Raji (cell line): ENCODE measurements around the gene IQCK.

Experiments
- POLR2A ChIP-seq: IDR thresholded peaks from 2 replicates; pipeline ENCODE4 v1.6.1; 2011; ENCODE audit warnings: low read depth, low read length, control low read depth; ENCODE audit not compliant: insufficient read depth

IQCK gene

DNA sequence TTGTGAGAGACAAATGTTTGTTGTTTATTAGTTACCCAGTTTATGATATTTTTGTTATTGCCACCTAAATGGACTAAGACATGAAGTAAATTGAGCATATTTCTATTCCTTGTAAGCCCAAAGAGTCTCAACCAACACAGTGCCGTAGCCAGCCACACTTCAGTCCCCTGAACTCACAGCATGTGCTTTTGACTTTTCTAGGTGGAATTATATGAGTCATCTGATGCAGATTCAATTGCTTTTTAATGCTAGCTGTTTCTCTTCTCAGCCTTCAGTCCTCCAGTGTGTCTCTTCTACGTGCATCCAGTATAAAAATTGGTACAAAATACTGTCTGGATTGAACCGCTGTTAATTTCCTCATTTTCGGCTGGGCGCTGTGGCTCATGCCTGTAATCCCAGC lies 39.0 kb downstream of the IQCK start:
- TF ChIP-seq POLR2A, result no peak

DNA sequence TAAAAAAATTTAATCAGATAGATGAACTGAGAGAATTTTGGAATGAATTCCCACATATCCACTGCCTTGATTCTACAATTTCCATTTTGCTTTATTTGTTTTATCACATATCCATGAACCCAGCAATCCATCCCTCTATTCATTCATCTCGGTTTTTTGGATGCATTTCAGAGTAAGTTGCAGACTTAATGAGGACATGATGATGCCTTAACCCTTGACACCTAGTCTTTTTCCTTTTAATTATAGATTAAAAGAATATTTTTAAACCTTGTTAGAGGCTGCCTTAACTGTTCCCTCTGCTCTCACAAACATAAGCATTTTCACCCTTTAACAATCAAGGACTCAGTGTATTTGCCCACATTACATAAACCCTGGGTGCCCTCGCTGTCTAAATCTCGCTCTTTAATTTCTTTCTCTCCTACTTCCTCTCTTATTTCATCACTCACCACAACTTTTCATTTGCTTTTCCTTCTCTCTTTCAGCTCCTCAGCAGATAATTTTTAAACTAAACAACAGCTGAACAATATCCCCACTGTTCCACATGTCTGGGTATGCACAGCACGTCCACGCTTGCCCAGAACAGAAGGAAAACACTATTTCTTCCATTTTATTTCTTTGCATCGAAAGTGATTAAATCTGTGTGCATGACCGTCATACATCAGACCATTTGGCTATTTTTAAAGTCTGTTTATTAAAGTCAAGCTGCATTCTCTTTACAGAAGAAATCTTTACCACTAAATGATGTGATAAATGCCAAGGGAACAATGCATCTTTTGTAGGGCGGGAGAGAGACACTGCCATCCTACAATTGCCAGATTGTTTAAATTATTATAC lies 39.9 kb downstream of the IQCK start:
- no peak for TF ChIP-seq POLR2A

DNA sequence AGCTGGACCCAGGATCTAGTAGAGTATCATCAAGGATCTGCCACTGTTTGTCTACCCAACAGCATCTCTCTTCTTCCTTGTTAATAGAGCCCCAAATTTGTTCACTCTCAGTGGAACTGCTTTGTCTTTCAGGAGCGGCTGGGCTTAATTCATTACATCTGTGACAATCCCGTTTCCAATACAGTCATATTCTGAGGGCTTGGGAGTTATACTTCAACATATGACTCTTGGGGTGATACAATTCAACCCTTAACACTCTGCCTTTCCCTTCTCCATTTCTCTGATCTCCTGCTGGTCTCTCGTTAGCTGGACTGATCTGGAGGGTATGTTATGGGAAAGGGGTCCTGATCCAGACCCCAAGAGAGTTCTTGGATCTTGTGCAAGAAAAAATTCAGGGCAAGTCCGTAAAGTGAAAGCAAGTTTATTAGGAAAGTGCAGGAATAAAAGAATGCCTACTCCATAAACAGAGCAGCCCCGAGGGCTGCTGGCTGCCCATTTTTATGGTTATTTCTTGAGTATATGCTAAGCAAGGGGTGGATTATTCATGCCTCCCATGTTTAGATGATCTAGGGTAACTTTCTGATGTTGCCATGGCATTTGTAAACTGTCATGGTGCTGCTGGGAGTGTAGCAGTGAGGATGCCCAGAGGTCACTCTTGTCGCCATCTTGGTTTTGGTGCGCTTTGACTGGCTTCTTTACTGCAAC lies 42.4 kb downstream of the IQCK start:
- TF ChIP-seq POLR2A, result no peak

- TF ChIP-seq POLR2A, result no peak
These were observed 47.9 kb downstream of the IQCK start for GRCh38 chr16:19765860-19766553.

DNA sequence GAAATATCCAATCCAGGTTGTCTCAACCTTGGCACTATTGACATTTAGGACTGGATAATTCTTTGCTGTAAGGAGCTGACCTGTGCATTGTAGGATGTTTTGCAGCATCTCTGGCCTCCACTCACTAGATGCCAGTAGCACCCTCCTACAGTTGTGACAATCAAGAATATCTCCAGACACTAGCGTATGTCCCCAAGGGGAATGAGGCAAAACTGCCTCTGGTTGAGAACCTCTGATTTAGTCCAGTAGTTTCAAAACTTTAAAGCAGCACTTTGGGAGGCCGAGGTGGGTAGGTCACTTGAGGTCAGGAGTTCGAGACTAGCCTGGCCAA lies 48.4 kb downstream of the IQCK start:
- TF ChIP-seq POLR2A, result no peak

GRCh38 chr16:19766988-19767387 lies 48.9 kb downstream of the IQCK start:
- TF ChIP-seq POLR2A, result no peak

- no peak for TF ChIP-seq POLR2A
These were observed 49.4 kb downstream of the IQCK start for GRCh38 chr16:19767497-19767896.

- TF ChIP-seq POLR2A, result no peak
These were observed 51.2 kb downstream of the IQCK start for GRCh38 chr16:19769239-19769638.

GRCh38 chr16:19771040-19771439 lies 53.0 kb downstream of the IQCK start:
- TF ChIP-seq POLR2A, result no peak

DNA sequence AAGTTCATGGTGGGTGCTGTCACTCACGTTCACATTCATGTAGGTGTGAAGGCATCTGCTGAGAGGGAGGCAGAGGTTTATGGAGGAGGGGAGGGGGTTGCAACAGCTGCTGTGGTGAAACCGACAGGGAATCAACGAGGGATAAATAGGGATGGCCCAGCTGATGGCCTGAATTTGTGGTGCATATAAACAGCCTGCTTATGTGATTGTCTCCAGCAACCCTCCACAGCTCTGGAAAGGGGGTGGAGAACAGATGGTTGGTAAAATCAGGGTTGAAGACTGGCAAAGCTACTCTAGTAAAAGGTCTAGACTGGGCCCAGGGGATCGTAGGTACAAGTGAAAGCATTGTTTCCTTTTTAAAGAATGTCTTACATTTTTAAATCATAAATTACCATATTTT lies 53.7 kb downstream of the IQCK start:
- TF ChIP-seq POLR2A, result no peak

GRCh38 chr16:19774024-19774423 lies 56.0 kb downstream of the IQCK start:
- no peak for TF ChIP-seq POLR2A

DNA sequence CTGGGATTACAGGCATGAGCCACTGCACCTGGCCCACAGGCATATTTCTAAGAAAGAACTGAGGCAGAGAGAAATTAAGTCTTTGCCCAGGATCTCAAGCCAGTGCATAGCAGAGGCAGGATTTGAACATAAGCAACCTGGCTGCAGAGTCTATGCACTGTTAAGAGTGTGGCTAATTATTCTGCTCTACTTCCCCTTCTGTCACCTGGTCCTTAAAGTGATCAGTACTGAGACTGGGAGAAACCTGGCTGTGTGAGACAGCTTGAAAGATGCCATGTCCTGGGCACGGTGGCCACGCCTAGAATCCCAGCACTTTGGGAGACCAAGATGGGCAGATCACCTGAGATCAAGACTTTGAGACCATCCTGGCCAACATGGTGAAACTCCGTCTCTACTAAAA lies 58.1 kb downstream of the IQCK start:
- TF ChIP-seq POLR2A, result no peak

DNA sequence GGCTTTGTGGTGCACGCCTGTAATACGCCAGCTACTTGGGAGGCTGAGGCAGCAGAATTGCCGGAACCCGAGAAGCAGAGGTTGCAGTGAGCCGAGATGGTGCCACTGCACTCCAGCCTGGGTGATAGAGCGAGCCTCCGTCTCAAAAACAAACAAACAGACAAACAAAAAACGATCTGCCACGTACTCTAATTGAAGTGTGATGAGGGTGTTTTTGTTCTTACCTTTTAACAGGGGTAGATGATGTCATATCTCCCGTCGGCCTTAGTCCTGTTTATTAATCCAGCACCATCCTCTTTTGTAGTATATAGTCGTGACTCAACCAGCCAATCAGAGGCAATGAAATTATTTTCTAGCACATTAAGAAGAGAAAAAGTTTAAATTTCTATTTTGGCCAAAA lies 58.5 kb downstream of the IQCK start:
- TF ChIP-seq POLR2A, result no peak

- TF ChIP-seq POLR2A, result no peak
These were observed 62.2 kb downstream of the IQCK start for GRCh38 chr16:19780321-19780720.

- TF ChIP-seq POLR2A, result no peak
These were observed 63.2 kb downstream of the IQCK start for GRCh38 chr16:19781226-19781625.
